Ascending aorta (tissue), 2 donors: ENCODE measurements around the gene GJB3. TPM values are rescaled to one million over a fixed set of nuclear protein-coding genes. Genes with fewer than 3 reads are reported as not detected.
"Not testable (repeated sequence)": the region's sequence is repeated elsewhere in the genome, so short reads cannot be mapped to it uniquely, and the experiment has no call there.

Experiments
- DNase-seq, 2 donors: peaks; one replicate each; pipeline ENCODE4 v3.0.0-alpha.2; 2019; ENCODE audit warnings: low spot score in 2 of 2
- H3K27ac ChIP-seq, 2 donors: fragments of 200-600 bp; sonication (generic); one replicate each; pipeline ENCODE4 v1.5.1; 2016 to 2017; ENCODE audit warnings: mild to moderate bottlenecking in 1 of 2
- H3K27me3 ChIP-seq: fragments of 200-600 bp; sonication (generic); one replicate; pipeline ENCODE4 v1.5.1; 2017
- H3K36me3 ChIP-seq, 2 donors: fragments of 200-600 bp; sonication (generic); one replicate each; pipeline ENCODE4 v1.5.1; 2016
- H3K4me1 ChIP-seq, 2 donors: fragments of 200-600 bp; sonication (generic); one replicate each; pipeline ENCODE4 v1.5.1; 2016 to 2017; ENCODE audit warnings: mild to moderate bottlenecking in 1 of 2
- H3K4me3 ChIP-seq, 2 donors: fragments of 200-600 bp; sonication (generic); one replicate each; pipeline ENCODE4 v1.5.1; 2016 to 2017; ENCODE audit warnings: mild to moderate bottlenecking in 1 of 2
- H3K9me3 ChIP-seq, 2 donors: fragments of 200-600 bp; sonication (generic); one replicate each; pipeline ENCODE4 v1.5.1; 2016
- CTCF ChIP-seq, 3 experiments: fragments of 200-600 bp in 2 of 3; fragments of 450-650 bp in 1 of 3; sonication (generic) in 2 of 3; IDR thresholded peaks; one replicate each; pipeline ENCODE4 v1.5.1; 2016 to 2019; ENCODE audit warnings: antibody characterized with exemption in 3 of 3, mild to moderate bottlenecking in 1 of 3, moderate library complexity in 1 of 3
- intact Hi-C: fragments of 100-400 bp; cut with DNase I; formaldehyde crosslinking; loops from one replicate; pipeline ENCODE4 v1.15.1; 2023
- total RNA-seq: library from RNA; depleted of rRNA; stranded (reverse); fragments of >200 nt; gene quantifications from one replicate; pipeline ENCODE4 v1.1.0, GENCODE V29; 2016

GJB3 gene
- total RNA-seq, 1 donor from 2014 or later = not detected

DNA sequence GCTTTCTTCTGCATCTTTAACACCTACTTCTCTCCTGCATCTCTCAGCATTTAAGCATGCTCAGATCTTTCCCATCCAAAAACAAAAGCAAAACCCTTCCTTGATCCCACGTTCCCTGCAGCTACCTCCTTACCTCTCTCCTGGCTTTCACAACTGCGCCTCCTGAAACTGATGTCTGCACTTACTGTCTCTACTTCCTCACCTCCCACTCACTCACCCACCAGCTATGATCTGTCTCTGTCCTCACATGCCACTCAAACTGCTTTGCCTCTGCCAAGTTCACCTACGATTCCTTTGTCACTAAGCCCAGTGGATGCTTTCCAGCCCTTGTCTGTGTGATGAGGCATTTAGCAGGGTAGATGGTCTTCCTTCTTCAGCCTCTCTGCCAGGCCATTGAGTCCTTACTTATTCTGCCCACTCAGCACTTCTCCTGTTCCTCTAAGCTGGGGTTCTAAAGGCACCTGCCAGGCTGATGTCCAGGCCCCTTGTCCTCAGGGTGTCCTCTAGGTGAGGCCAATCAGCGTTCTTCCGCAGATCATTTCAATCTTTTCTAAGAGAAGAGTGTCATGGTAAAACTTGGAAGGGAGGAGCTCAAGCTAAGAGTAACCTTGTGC lies 10.0 kb upstream of the GJB3 start:
- no peaks in the 10 kb centered on the region for H3K9me3 ChIP-seq
- no peaks in the 10 kb centered on the region for H3K4me1 ChIP-seq
- H3K27ac ChIP-seq = no peak overlapping the region
- H3K4me3 ChIP-seq = no peak overlapping the region
- H3K36me3 ChIP-seq = no peaks in the 10 kb centered on the region
- intact Hi-C loops = no loop called here
- no peak for TF ChIP-seq CTCF (IDR thresholded peaks at IDR 0.05)
- no peak for DNase-seq
- no peaks in the 10 kb centered on the region for H3K27me3 ChIP-seq

DNA sequence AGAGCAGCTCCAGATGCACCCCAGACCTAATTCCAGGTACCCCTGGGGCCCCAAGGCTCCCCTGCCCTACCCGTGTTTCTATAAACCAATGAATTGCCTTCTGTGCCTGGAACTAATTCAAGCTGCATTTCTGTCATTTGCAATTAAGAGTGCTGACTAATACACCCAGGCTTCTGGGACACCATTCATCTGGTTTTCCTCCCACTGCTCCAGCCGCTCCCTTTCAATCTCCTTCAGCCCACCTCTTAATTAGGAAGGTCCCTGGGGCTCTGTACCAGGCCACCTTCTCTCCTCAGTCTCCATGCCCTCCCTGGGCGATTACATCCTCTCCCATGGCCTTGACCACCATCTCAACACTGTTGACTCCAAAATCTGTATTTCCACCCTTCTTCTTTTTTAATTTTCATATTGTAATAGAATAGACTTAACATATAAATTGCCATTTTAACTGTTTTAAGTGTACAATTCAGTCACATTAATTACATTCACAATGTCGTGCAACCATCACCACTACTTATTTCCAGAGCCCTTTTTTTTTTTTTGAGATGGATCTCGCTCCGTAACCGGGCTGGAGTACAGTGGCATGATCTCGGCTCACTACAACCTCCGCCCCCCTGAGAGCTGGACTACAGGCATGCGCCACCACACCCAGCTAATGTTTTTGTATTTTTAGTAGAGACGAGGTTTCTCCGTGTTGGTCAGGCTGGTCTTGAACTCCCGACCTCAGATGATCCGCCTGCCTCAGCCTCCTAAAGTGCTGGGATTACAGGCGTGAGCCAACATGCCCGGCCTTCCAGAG lies 9.2 kb upstream of the GJB3 start:
- Histone ChIP-seq H3K4me1 (no peaks in the 10 kb centered on the region), H3K9me3 (no peaks in the 10 kb centered on the region), H3K4me3 (no peak overlapping the region), H3K36me3 (no peaks in the 10 kb centered on the region), H3K27ac (no peak overlapping the region), H3K27me3 (no peaks in the 10 kb centered on the region)
- TF ChIP-seq CTCF (IDR thresholded peaks at IDR 0.05) = no peak
- DNase-seq = no peak
- intact Hi-C loops = no loop called here

DNA sequence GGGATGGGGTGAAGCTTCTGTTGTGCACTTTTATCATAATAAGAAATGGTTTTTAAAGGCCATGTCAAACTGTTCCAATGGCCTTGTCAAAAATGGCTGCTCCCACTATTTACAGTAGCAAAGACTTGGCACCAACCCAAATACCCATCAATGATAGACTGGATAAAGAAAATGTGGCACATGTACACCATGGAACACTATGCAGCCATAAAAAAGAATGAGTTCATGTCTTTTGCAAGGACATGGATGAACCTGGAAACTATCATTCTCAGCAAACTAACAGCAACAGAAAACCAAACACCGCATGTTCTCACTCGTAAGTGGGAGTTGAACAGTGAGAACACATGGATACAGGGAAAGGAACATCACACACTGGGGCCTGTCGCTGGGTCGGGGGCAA lies 7.9 kb upstream of the GJB3 start:
- H3K36me3 ChIP-seq, H3K27me3 ChIP-seq, H3K27ac ChIP-seq, H3K4me1 ChIP-seq, H3K4me3 ChIP-seq, DNase-seq, intact Hi-C loops, H3K9me3 ChIP-seq: not testable (repeated sequence)

GRCh38 chr1:34774957-34775356 lies 6.1 kb upstream of the GJB3 start:
- no peak for TF ChIP-seq CTCF (IDR thresholded peaks at IDR 0.05)
- Histone ChIP-seq H3K27me3 (no peaks in the 10 kb centered on the region), H3K9me3 (no peaks in the 10 kb centered on the region), H3K27ac (no peak overlapping the region), H3K36me3 (no peaks in the 10 kb centered on the region), H3K4me1 (no peaks in the 10 kb centered on the region), H3K4me3 (no peak overlapping the region)
- intact Hi-C loops = no loop called here
- DNase-seq = no peak

GRCh38 chr1:34776911-34777310 lies 4.1 kb upstream of the GJB3 start:
- Histone ChIP-seq H3K9me3 (no peaks in the 10 kb centered on the region), H3K27me3 (peaks cover 6% of the 10 kb centered on the region), H3K4me3 (no peak overlapping the region), H3K36me3 (no peaks in the 10 kb centered on the region), H3K4me1 (peaks cover 5 to 12% of the 10 kb centered on the region in 2 donors), H3K27ac (no peak overlapping the region)
- no peak for DNase-seq
- no peak for TF ChIP-seq CTCF (IDR thresholded peaks at IDR 0.05)
- intact Hi-C loops = no loop called here

DNA sequence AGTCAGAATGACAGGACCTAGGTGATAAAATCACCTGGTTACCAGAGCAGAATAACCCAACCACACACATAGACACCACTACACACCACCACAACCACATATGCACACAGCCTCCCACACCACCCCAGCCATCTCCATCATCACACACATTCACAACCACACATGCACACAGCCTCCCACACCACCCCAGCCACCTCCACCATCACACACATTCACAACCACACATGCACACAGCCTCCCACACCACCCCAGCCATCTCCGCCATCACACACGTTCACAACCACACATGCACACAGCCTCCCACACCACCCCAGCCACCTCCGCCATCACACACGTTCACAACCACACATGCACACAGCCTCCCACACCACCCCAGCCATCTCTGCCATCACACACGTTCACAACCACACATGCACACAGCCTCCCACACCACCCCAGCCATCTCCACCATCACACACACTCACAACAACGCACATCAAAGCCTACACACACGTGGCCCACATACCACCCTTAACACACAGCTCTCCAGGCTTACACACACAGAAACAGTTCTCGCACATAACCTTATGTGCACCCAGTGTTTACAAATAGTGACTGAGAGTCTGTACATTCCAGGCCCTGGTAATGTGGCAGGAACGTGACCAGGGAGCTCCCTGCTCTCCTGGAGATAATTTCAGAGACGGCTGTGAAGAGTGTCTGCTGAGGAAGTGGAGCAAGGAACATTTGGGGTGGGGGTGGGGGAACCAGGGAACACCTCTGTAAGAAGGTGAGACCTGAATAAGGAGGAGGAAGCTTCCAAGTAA lies 3.3 kb upstream of the GJB3 start:
- Histone ChIP-seq H3K27me3 (peaks cover 6% of the 10 kb centered on the region), H3K4me1 (peaks cover 5 to 12% of the 10 kb centered on the region in 2 donors), H3K4me3 (no peak overlapping the region), H3K36me3 (no peaks in the 10 kb centered on the region), H3K9me3 (no peaks in the 10 kb centered on the region), H3K27ac (no peak overlapping the region)
- intact Hi-C loops = no loop called here
- no peak for DNase-seq
- TF ChIP-seq CTCF (IDR thresholded peaks at IDR 0.05) = no peak
